GM21786 (cell line): ENCODE results near the gene GPR158.

Source experiments
- ATAC-seq: cut with Tn5 transposase; IDR thresholded peaks from one replicate; pipeline ENCODE4 v1.9.1; 2021; ENCODE audit not compliant: unreplicated experiment

GPR158 gene

DNA sequence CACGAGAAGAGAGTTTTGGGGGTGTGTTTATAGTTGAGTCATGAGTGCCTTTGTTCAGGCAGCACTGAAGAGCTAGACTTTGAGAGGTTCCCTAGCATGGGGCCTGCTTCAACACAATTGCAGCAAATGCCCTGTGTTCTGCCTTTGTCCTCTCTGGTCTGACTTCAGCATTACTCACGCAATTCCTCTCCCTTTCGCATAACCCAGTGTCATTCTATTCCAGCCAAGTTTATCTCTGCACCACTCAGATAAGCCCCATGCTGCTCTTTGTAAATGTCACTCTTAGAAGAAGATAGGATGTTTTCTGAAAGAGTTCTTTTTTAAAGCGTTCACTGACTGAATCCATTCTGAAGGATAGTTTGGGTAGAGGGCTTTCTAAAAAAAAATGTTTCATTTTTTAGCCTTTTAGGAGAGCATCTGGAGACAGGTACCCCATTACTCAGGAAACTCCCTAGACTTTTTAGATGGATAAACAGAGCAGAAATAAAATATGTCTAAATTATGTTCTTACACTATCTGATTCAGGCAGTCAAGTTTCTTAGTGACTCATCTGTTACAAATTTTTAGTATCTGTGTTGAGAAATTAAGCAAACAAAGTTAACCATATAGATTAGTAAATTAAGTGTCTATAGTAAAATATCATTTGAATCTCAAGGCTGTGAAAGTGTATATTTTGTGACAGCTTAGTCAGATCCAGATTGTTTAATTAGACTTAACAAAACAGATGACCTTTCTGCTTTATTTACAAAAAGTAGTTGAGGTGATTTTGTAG lies 318.5 kb downstream of the GPR158 start:
- ATAC-seq: no peak

DNA sequence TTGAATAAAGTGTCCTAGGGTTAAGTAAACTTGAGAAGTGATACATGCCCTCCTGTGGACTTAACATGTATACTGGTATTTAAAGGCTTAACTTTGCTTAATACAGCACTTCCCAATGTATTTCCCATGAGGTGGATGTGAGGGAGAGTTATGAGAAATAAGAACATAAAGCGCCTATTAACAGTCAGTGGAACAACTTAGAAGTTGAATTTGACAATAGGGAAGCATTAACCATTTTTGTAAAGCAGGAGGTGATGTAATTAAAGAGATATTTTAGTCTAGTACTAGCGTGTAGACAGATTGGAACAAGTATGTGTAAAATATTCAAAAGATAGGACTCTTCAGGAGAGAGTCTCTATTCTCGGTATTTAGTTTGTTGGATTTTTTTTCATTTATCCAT lies 322.4 kb downstream of the GPR158 start:
- ATAC-seq: no peak

DNA sequence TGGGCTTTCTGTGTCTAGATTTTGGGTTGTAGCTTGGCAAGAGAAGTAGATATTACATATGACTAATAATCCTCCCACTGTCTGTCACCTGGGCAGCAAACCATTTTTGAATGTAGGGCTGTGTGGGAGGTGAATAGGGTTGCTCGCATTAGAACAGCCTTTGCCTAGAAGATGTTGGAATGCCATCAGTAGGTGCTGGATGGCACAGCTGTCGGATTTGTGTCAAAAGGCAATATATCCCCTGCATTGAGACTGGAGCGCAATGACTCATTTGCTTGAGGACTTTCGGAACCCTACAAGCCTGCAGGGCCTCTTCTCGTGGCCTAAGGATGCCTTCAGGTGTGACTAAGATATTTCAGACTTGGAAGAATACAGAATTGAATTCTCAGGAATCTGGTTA lies 323.8 kb downstream of the GPR158 start:
- no peak for ATAC-seq

DNA sequence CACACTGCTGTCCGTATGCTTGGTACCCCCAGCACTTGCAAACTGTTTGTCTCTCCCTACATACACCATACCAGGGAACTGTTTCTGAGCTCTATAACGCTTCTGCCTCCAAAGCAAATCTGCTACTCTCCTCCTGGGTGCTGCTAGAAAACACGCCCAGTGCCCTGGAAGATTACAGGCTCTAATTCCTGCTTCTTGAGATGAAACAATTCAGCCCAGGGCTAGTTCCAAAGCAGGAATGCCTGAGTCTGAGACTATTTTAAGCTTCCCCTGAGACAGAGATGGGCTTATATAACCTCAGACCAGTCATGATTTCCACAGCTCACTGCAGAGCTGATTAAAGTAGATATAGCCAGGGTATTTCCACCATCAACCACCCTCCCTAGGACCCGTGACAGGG lies 327.1 kb downstream of the GPR158 start:
- no peak for ATAC-seq

DNA sequence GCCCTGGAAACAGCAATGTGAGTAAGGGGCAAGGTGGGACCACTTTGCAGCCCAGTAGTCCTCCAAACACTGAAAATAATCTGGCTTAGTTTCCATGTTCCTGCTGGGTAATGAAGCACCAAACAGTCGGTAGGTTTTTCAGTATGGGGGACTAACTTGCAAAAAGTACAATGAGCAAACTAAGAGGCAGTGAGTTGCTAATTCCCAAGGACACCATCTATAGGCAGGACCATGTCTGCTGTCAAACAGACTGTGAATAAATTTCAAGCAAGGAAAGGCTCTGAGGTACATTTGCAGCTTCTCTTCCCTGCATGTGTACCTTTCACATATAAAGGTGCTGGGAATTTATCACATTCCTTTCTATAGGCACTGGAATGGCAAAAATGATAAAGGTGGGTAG lies 327.7 kb downstream of the GPR158 start:
- ATAC-seq: no peak

DNA sequence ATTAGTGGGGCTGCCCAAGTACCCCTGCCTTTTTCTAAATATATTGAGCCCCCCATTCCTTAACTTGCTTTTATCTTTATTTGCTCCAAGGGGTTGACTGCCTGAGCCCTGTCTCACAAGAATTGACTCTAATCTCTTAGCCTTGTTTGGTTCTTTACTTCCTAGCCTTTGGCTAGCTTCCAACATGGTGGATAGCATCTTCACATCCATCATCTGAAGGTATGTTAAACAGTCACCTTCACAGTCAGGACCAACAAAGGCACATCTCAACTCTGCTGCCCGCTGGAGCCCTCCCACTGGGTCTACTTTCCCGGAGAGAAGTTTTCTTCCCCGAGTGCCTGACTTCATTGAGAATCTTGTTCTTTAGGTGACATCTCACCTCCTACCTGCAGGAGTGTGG lies 329.5 kb downstream of the GPR158 start:
- ATAC-seq: no peak

DNA sequence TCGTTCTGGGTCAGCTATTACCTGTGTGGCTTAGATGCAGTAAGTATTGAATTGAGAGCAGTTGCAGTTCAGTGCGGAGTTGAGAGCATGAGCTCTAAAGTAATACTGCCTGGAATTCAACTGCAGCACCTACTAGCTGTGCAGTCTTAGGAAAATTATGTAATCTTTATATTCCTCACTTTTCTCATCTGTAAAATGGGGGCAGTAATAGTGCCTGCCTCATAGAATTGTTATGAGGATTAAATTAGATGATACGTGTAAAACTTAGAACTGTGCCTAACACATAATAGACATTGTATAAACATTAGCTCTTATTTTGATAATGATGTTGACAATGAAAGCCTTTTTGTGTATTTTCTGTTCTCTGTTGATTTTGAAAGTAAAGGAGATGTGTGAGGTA lies 330.0 kb downstream of the GPR158 start:
- no peak for ATAC-seq

DNA sequence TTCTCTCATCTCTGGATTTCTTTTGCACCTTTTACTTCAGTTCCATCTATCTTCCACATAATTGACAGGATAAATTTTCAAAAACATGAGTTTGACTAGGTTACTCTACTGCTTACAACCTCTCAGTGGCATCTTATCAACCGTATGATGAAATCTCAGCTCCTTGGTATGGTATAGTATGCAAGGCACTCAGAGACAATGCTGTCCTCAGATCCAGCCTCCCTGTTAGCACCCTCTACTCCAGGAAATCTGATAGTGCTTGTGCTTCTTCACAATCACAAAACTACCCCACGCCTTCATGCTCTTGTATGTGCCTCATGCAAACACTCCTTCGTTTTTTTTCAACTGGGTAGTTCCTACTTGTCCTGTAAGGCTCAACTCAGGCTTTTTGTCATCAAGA lies 330.7 kb downstream of the GPR158 start:
- ATAC-seq: no peak

DNA sequence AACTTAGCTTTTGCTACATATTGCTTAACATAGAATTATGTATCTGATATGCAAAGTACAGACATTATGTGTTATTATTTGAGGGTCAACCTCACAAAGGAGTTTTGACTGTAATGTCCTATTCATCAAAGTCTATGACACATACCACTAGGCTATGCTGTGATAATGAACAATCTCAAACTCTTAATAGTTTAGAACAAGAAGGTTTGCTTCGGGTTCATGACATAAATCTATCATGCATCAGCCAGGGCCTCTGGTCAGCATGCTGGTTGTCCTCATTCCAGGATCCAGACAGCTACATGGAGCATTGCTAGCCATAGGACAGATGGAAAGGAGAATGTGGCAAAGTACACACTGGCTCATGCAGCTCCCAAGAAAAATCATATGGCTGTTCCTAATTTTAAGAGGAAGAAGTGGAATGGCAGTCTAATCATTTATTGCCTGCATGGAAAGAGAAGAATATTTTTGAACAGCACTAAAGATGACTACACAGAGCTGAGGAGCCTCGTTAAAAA lies 332.1 kb downstream of the GPR158 start:
- no peak for ATAC-seq

DNA sequence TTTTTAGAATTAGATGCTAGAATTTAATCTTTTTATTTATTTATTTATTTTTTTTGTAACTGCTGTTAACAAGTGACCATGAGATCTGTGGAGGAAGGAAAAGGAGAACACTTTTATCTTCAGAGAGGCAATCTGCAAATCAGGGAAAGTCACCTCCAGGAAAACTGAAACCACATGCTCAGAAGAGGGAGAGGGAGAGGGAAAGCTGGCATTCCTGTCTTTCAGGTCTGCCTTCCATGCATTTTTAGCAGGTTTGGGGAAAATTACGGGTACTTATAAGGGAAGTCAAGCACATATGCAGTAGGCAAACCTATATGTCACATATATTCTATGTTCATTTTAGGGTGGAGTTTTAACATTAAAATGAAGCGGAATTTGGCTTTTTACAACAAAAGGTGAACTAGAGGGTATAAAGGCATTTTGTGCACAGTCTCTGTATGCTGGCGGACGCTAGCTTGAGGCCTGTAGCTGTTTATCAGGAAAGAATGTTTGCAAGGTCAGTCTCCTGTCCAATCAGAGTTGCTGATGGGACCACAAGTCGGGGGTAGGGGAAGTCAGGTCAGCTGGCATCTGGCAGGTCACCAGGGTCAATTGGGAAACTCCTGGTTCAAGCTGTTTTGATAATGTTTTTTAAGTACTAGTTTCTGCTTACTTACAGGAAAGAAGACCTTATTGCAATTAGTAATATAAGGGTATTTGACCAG lies 333.5 kb downstream of the GPR158 start:
- no peak for ATAC-seq

DNA sequence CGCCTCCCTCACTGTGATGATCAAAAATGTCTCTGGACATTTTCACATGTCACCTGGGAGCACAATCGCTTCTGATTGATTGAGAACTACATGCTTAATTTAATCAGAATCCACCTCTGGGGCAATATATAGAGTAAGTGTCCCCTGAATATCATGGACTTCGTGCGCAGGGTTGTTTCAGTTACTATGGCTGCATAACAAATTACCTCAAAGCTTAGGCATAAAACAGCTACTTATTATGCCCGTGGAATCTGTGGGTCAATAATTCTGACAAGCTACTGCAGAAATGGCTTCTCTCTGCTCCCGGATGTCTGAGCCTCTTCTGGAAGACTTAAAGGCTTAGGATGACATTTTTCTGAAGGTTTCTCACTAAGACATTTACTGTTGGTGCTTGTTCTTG lies 334.4 kb downstream of the GPR158 start:
- ATAC-seq: no peak

DNA sequence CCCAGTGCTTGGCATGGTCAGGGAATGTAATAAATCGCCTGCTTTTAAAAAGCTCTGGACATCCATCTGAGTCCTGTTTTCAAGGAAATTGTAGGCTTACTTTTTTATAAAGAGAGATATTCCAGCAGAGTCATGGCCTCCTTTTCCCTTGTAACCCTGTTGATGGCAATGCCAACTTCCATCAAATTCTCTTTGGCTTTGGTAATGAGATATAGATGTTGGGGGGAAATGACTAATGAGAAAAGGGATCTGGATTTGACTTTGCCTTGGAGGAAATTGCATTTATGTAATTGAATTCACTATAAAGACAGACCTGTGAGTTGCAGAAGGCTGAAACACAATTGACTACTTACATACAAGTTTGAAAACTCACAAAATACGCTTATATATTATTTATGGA lies 347.5 kb downstream of the GPR158 start:
- ATAC-seq: no peak

DNA sequence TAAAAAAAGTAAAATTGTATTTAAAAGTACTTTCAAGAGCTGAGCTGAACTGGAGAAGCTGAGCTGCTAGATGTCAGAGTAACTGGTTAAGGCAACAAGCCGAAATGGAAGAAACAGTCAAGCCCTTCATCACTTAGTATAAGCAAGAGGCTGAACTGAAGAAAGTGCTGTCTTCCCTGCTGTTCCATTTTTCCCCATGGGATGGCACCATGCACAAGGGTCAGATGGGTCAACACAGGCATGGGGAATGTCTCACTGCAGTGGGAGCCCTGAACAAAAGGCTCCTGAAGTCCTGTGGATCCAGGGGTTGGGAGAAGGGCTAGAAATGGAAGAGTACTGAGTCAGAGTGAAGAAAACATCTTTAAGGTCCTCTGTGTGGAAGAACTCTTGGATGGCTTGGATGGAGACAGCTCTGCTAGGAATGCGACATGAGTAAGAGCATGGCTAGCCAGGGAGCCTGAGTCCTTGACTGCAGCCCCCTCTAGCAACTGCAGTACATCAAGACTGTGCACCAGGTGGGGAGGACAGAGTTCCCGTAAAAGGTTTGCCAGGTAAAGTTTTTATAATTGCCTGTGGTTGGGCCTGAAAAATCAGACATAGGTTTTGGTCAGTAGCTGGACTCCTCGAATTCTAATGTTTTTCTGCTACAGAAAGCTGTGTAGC lies 348.3 kb downstream of the GPR158 start:
- no peak for ATAC-seq

DNA sequence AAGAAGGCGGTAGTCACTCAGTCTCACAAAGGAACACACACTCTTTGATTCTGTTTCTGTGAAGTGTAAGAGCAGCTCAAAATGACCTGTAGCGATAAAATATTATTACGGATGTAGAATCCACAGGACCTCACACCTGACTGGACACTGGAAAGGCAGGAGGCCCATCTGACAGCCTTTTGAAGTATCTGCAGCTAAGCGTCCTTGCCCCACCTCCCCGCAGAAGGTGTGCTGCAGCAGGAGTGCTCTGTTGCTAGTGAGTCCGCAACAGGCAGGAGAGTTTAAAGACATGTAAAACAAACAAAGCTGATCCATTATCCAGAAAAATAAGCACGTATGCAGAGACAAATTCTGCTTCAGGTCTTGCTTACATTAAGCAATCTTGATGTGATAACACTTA lies 355.5 kb downstream of the GPR158 start:
- no peak for ATAC-seq

DNA sequence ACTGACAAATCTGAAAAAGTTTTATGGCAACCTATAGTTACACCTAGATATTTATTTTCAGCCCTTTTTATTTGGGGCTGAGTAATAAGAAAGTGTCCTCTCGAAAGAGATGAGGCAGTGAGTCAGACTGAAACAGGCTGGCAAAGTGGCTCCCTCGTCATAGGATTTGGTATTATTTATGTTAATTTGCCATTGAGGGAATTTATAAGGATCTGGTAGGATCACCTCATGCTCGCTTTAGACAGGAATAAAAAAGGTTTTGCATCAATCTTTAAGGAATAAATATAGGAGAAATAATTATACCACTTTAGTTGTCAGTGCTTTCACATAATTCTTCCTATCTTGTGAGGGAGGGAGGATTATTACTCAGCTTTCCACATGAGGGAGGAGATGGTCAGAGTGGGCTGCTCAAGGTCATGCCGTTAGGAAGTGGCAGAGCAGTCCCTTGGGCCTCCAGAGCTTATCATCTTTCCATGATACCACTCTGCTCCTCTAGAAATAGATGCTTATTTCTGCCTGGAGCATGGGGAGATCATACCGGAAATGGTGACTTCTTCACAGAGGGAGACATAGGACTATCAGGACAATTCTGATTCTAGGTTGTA lies 356.8 kb downstream of the GPR158 start:
- no peak for ATAC-seq

DNA sequence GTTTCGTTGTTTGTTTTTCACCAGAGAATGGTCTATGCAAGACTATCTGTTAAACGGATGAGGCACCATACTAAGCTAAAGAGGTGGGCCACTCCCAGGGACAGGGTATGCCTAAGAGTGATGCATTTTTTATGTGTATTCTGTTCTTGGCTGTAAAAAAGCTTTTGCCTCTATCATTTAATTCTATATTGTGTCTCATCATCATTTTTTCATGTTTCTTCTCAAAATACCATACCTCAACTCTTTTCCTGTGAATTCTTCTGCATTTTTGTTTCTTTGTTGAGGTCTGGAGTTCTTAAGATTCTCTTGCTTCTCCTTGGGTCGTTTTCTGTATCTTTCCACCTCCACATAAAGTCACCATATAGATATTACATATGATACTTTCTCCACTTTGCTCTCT lies 357.4 kb downstream of the GPR158 start:
- no peak for ATAC-seq

DNA sequence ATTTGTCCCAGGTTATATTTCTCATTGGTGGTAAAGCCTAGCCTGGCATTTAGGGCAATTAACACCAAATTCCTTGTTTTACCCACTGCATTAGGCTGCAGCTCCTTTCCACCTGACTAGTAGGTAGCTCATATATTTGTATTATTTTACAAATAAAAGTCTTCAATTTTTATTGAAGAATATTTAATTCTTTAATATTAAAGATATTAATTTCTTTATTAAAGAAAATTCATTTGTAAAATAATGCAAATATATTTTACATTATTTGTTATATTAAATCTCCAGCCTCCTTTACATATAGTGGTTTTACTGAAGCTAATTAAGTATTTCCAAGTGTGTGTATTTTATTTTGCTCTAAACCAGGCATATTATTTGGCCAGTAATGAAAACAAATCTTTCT lies 361.2 kb downstream of the GPR158 start:
- no peak for ATAC-seq

DNA sequence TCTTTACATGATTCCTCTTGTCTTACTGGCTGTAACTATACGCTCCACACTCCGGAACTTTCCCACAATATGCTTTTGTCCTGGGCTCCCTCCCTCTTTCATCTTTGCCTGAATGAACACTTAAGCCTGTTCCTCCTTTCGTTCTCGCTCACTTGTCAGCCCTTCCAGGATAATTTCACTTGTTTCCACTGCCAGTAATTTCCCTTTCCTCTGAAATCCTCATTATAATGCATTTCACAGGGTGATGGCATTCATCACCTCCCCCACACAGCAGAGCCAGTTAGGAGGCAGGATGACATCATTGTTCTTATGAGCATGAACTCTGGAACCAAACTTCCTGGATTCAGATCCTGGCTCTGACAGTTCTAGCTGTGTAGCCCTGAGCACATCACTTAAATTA lies 372.6 kb downstream of the GPR158 start:
- no peak for ATAC-seq

DNA sequence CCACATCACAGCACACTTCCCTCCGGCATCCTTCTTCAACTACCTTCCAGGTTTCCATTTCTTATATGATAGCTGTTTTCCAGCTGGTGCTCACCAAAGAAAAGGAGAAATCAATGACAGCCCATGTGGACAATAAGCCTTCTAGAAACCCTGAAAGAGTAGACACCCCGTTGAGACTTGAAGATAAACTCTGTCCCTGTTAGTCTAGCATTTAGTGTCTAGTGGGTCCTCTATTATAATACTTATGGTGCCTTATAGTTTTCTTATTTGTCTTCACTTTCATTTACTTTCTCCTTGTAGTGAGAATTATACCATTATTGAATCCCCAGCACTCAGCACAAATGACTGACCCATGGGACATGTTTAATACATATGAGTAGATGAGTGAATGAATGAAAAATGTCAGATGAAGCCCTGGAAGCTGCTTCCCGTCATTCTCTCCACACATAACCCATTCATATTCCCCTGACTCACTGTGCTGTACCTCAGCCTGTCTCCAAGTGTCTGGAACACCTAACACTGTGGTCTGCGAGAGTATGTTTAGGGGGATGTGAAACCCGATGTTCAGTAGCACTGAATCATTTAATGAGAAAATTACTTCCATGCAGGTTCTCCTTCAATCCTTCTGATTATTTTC lies 377.6 kb downstream of the GPR158 start:
- no peak for ATAC-seq

DNA sequence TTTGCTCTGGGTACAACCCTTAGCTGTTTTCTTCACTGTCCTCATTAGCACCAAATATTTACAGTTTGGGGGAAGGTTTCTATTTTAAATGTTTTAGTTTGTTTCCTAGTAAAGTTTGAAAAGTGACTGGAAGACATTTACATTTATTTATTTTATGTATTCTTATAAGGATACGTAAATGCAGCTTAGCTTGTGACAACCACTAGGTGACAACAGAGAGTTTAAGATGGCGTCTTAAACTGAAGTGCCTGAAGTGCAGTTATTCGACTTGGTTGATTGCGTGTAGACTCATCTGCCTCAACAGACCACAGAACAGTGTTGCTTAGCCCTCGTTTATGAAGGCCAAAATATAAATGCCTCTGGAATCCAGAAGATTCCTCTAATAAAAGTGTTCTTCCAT lies 381.1 kb downstream of the GPR158 start:
- ATAC-seq: no peak

DNA sequence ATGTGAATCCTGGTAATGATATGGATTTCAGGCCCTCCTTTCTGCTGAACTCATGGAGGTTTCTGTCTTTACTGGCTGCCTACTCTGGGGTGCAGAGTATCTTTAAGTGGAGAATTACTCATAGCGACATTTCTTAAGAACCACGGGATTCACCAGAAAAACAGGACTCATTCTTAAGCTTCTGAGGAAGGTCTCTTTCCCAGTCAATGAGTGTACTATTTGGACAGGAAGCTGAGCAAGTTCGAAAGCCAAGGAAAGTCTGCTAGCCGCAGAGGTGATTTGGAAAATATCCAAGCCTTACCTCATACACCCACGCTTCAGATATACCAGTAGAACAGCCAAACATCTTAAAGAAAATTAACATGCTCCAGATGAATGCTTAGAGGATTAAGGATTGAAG lies 381.7 kb downstream of the GPR158 start:
- no peak for ATAC-seq
